ENCODE results near the gene ADGRD1.
"Not testable (repeated sequence)": the region's sequence is repeated elsewhere in the genome, so short reads cannot be mapped to it uniquely, and the experiment has no call there.

The ADGRD1 gene

GRCh38 chr12:131121705-131122405, 168.1 kb downstream of the ADGRD1 start:
- DNase-seq (ENCODE audit: low spot score) = no peak

GRCh38 chr12:131122631-131123030, 168.9 kb downstream of the ADGRD1 start:
- DNase-seq (ENCODE audit: low spot score) = no peak

- no peak for DNase-seq (ENCODE audit: low spot score)
These were observed 170.1 kb downstream of the ADGRD1 start for GRCh38 chr12:131123817-131124216.

GRCh38 chr12:131124487-131125280, 171.0 kb downstream of the ADGRD1 start:
- no peak for DNase-seq (ENCODE audit: low spot score)

- DNase-seq (ENCODE audit: low spot score) = no peak
These were observed 173.0 kb downstream of the ADGRD1 start for GRCh38 chr12:131126662-131127173.

GRCh38 chr12:131128556-131128955, 174.8 kb downstream of the ADGRD1 start:
- no peak for DNase-seq (ENCODE audit: low spot score)

GRCh38 chr12:131128966-131129619, 175.4 kb downstream of the ADGRD1 start:
- DNase-seq (ENCODE audit: low spot score) = not testable (repeated sequence)

GRCh38 chr12:131129839-131130238, 176.1 kb downstream of the ADGRD1 start:
- DNase-seq (ENCODE audit: low spot score) = no peak

GRCh38 chr12:131130311-131130911, 176.7 kb downstream of the ADGRD1 start:
- DNase-seq (ENCODE audit: low spot score) = no peak

GRCh38 chr12:131131077-131131807, 177.5 kb downstream of the ADGRD1 start:
- no peak for DNase-seq (ENCODE audit: low spot score)

GRCh38 chr12:131131808-131132117, 178.1 kb downstream of the ADGRD1 start:
- no peak for DNase-seq (ENCODE audit: low spot score)

GRCh38 chr12:131132118-131132892, 178.6 kb downstream of the ADGRD1 start:
- peak; percentile 25 for DNase-seq (ENCODE audit: low spot score)

GRCh38 chr12:131133015-131133905, 179.6 kb downstream of the ADGRD1 start:
- no peak for DNase-seq (ENCODE audit: low spot score)

GRCh38 chr12:131133994-131134393, 180.3 kb downstream of the ADGRD1 start:
- no peak for DNase-seq (ENCODE audit: low spot score)

- no peak for DNase-seq (ENCODE audit: low spot score)
These were observed 181.0 kb downstream of the ADGRD1 start for GRCh38 chr12:131134523-131135310.

GRCh38 chr12:131135311-131135785, 181.6 kb downstream of the ADGRD1 start:
- no peak for DNase-seq (ENCODE audit: low spot score)

- DNase-seq (ENCODE audit: low spot score) = no peak
These were observed 182.3 kb downstream of the ADGRD1 start for GRCh38 chr12:131135786-131136538.

- no peak for DNase-seq (ENCODE audit: low spot score)
These were observed 182.8 kb downstream of the ADGRD1 start for GRCh38 chr12:131136539-131136872.

Data from hematopoietic multipotent progenitor cell treated with erythropoietin and hydrocortisone succinate and interleukin-3 and kit ligand, for 17 days (in vitro differentiated cells).